Measurements from ENCODE around the gene SLC66A2.

SLC66A2 gene

DNA sequence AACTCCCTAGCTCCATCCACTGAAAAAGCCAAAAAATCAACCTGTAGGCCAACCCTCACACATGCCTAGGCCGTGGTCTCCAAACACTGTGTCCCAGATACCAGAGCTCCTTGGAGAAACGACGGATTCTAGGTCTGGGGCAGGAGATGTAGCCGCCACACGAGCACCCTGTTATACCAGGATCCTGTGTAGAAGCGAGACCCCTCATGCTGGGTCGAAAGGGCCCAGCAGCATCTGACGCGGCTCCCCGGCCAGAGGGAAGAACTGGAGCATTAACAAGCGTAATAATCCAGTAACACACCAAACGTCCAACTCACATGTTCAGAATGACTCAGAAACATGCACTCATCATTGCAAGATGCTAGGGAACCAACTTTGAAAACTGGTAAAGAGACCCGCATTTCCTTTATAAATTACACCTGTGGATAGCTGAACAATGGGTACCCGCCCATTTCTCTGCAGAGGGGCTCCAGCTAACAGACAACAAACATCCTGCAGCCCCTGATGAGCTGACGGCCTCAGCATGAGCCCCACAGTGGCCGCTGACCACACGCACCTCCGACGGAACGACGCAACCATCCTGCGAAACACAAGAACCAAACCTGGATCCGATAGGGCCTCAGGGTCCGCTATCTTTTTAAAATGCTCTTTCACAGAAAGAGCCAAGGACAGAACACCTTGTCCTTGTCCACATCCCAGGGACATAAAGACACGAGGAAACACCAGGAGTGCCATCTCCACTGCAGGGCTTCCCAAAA is 14.2 kb downstream of the SLC66A2 start:
- no peak for DNase-seq (ENCODE audit: low read depth)
- TF ChIP-seq, protein P1, sequence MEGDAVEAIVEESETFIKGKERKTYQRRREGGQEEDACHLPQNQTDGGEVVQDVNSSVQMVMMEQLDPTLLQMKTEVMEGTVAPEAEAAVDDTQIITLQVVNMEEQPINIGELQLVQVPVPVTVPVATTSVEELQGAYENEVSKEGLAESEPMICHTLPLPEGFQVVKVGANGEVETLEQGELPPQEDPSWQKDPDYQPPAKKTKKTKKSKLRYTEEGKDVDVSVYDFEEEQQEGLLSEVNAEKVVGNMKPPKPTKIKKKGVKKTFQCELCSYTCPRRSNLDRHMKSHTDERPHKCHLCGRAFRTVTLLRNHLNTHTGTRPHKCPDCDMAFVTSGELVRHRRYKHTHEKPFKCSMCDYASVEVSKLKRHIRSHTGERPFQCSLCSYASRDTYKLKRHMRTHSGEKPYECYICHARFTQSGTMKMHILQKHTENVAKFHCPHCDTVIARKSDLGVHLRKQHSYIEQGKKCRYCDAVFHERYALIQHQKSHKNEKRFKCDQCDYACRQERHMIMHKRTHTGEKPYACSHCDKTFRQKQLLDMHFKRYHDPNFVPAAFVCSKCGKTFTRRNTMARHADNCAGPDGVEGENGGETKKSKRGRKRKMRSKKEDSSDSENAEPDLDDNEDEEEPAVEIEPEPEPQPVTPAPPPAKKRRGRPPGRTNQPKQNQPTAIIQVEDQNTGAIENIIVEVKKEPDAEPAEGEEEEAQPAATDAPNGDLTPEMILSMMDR (IDR thresholded peaks at IDR 0.05; ENCODE audit: control insufficient read depth, insufficient read depth, low read depth, low read length, missing control alignments) = no peak
- H3K4me3 ChIP-seq (ENCODE audit: control insufficient read depth, low read depth, low read length) = no peak overlapping the region

DNA sequence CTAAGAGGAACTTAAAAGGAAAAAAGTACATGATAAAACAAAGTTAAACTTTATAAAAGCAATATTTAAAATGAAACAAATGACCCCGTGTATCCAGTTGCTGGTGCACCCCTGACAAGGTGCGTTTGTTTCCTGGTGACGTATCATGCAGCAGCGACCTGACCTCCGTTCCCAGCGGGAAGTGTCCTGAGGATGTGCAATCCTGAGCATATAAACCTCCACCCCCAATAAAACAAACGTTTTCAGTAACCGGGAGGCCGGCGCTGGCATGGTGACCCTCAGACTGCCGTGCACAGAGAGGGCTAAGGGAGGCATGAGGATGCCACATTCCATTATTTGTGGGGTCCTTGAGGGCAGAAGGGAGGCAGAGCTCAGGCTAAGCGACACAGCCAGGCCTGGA is 14.8 kb downstream of the SLC66A2 start:
- TF ChIP-seq, protein P1 (IDR thresholded peaks at IDR 0.05; ENCODE audit: control insufficient read depth, insufficient read depth, low read depth, low read length, missing control alignments) = no peak
- no peak overlapping the region for H3K4me3 ChIP-seq (ENCODE audit: control insufficient read depth, low read depth, low read length)
- no peak for DNase-seq (ENCODE audit: low read depth)

DNA sequence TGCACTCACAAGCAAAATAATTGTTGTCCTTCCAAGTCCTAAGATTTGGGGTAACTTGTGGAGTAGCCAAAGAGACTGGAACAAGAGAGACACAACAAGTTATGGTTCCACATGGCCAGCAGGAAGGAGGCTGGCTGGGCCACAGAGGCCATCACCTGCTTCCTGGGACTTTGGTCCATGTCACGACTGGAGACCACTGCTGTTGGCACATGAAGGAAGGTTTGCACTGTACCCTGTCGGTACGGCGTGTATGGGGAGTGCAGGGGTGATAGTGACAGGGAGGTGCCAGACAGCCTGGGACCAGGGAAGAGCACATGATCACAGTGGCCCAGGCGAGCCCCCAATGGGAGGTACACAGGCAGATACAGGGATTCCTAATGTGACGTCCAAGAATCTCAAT is 15.5 kb downstream of the SLC66A2 start:
- no peak overlapping the region for H3K4me3 ChIP-seq (ENCODE audit: control insufficient read depth, low read depth, low read length)
- DNase-seq (ENCODE audit: low read depth) = no peak
- TF ChIP-seq, protein P1 (IDR thresholded peaks at IDR 0.05; ENCODE audit: control insufficient read depth, insufficient read depth, low read depth, low read length, missing control alignments) = no peak

DNA sequence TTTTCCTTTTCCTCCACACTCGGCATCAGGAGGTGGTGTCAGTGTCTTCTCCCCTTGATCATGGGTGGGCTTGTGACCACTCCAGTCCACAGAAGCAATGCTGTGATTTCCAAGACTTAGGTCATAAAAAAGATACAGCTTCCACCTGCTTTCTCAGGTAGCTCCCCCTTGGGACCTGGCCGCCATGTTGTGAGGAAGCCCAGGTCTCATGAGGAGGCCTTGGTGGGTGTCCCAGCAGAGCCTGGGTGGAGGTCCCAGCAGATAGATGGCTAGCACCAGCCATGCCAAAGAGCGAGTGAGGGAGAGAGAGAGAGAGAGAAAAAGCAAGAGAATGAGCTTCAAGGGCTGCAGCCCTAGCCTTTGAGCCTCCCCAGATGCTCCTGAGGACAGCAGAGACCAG is 16.0 kb downstream of the SLC66A2 start:
- TF ChIP-seq, protein P1 (IDR thresholded peaks at IDR 0.05; ENCODE audit: control insufficient read depth, insufficient read depth, low read depth, low read length, missing control alignments) = no peak
- no peak for DNase-seq (ENCODE audit: low read depth)
- no peak overlapping the region for H3K4me3 ChIP-seq (ENCODE audit: control insufficient read depth, low read depth, low read length)

DNA sequence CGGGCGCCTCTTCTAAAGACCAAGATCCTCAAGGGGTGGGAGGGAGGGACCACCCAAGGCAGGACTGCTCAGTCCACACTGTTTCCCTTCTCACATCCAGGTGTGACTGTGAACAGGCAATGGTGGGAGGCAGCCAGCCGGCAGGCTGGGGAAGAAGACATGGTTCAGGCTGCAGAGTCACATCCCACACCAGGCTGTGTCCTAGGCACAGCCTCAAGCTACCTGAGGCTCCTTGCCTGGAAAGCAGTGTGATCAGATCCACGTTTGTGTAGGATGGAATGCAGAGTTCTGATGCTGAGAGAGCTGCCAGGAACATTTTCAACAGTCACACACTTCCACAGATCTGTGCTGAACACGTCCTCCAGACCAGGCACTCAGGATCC is 16.4 kb downstream of the SLC66A2 start:
- H3K4me3 ChIP-seq (ENCODE audit: control insufficient read depth, low read depth, low read length) = no peak overlapping the region
- TF ChIP-seq, protein P1 (IDR thresholded peaks at IDR 0.05; ENCODE audit: control insufficient read depth, insufficient read depth, low read depth, low read length, missing control alignments) = no peak
- DNase-seq (ENCODE audit: low read depth) = no peak

DNA sequence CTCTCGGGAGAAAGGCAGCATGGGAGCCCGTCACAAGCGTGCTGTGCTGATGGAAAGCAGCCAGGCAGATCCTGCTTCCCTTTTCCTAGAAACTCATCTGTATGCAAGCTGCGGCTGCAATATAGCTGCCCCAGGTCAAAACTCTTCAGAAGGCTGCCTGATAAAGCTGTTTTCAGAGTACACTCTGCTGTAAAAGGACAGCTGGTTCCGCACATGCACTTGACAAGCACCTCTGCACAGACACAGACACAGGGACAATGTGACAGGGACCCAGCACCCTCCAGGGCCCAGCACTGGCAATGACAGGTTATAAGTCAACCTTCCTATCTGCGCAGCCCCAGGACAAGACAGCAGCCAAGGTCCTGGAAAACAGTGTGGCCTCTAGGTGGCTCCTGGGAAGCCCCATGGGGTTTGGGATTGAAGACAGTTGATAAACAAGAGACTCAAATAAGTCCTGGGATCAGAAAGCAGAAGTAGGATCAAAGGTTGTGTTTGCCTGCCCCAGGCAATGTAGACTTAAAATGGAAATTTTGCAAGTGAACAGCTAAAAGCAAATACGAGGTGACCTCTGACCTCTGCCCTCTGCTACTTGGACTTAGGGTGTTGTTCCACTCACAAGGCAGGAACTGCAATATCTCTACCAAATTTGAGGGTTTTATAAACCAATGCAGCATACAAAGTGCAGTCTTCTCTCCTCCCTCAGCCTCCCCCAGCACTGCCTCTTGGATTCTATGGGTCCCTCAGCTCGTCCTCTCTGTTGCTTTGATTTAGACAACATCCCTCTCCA is 16.9 kb downstream of the SLC66A2 start:
- TF ChIP-seq, protein P1 (IDR thresholded peaks at IDR 0.05; ENCODE audit: control insufficient read depth, insufficient read depth, low read depth, low read length, missing control alignments) = no peak
- no peak for DNase-seq (ENCODE audit: low read depth)
- H3K4me3 ChIP-seq (ENCODE audit: control insufficient read depth, low read depth, low read length) = no peak overlapping the region
